HUES48 (cell line): Measurements from ENCODE around the gene SLCO3A1.

ENCODE experiments used
- H3K27ac ChIP-seq: one replicate; pipeline ENCODE4 v1.7.0; 2013; ENCODE audit warnings: low read depth, low read length, inconsistent platforms
- H3K27me3 ChIP-seq: 2 replicates; pipeline ENCODE4 v1.6.1; 2013; ENCODE audit warnings: mild to moderate bottlenecking, low read length; ENCODE audit not compliant: control insufficient read depth, insufficient read depth
- H3K36me3 ChIP-seq: 2 replicates; pipeline ENCODE4 v1.6.1; 2013; ENCODE audit warnings: low read length; ENCODE audit not compliant: control insufficient read depth, insufficient read depth
- H3K4me1 ChIP-seq: 2 replicates; pipeline ENCODE4 v1.6.1; 2013; ENCODE audit warnings: mild to moderate bottlenecking, low read length; ENCODE audit not compliant: control insufficient read depth, insufficient read depth
- H3K4me3 ChIP-seq: 2 replicates; pipeline ENCODE4 v1.5.1; 2013; ENCODE audit warnings: mild to moderate bottlenecking, low read depth, low read length
- H3K9ac ChIP-seq: 2 replicates; pipeline ENCODE4 v1.6.1; 2013; ENCODE audit warnings: mild to moderate bottlenecking, low read depth, low read length, moderate library complexity
- H3K9me3 ChIP-seq: 2 replicates; pipeline ENCODE4 v1.6.1; 2013; ENCODE audit warnings: low read length; ENCODE audit not compliant: control insufficient read depth, insufficient read depth

SLCO3A1 gene

DNA sequence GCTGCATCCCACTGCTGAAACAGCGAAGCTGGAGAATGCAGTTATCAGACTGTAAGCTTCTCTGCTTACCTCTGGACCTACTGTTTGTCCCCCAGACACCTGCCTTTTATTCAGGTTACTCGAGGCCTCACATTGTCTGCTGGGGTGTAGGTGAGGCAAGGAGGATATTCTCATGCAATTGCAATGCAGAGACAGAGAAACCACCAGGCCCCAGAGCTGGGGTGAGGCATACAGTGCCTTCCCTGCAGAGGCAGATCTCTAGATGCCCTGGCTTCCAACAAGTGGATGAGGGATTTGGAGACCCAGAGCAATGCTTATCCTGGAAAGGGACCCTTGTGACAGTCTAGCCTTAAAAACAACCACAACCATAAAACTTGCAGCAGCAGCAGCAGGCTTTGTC lies 276.7 kb downstream of the SLCO3A1 start:
- Histone ChIP-seq H3K9ac (no peak overlapping the region), H3K4me1 (peaks cover 4% of the 10 kb centered on the region; the same call in 1 of the 2 replicates), H3K4me3 (no peak overlapping the region), H3K27me3 (no peaks in the 10 kb centered on the region), H3K27ac (no peak overlapping the region), H3K9me3 (no peaks in the 10 kb centered on the region), H3K36me3 (no peaks in the 10 kb centered on the region)

DNA sequence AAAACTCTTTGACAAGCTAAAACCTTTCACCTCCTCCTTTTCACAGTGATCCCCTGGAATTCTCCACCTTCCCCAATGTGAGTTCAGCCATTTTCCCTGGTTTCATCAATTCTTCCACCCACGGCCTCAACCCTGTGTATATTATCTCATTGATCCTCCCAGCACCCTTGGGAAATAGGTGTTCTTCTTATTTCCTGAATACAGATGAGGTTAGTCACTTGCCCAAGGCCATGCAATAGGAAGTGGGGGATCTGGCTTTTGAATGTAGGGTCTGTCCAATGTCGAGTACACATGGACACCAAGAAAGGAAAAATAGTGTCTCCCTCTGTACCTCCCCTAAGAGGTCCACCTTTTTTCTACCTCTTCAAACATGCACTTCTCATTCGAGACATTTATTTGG lies 277.4 kb downstream of the SLCO3A1 start:
- no peaks in the 10 kb centered on the region for H3K27me3 ChIP-seq
- peaks cover 4% of the 10 kb centered on the region; the same call in 1 of the 2 replicates for H3K4me1 ChIP-seq
- no peak overlapping the region for H3K27ac ChIP-seq
- H3K9me3 ChIP-seq: no peaks in the 10 kb centered on the region
- no peak overlapping the region for H3K4me3 ChIP-seq
- H3K9ac ChIP-seq: no peak overlapping the region
- H3K36me3 ChIP-seq: no peaks in the 10 kb centered on the region

DNA sequence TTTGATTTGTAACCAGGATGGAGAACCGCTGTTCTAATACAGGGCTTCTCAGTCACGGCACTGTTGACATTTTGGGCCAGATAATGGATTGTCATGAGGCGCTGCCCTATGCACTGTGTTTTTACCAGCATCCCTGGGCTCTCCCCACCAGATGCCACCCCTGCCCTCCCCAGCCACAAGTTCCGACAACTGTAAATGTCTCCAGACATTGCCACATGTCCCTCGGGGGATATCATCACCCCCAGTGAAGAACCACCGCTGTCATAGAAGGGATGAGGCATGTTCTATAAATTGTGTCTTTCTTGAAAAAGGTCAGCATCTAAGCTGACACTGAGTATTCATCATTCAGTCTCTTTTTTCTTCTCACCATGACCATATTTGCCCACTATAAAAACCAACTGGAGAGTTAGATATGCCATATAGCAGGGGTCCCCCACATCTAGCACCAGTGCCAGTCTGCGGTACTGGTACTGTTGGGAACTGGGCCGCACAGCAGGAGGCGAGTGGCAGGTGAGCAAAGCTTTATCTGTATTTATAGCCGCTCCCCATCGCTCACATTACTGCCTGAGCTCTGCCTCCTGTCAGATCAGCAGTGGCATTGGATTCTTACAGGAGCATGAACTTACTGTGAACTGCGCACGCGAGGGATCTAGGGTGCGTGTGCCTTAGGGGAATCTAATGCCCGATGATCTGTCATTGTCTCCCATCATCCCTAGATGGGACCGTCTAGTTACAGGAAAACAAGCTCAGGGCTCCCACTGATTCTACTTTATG lies 279.7 kb downstream of the SLCO3A1 start:
- Histone ChIP-seq H3K27me3 (no peaks in the 10 kb centered on the region), H3K36me3 (no peaks in the 10 kb centered on the region), H3K9ac (no peak overlapping the region), H3K4me1 (peaks cover 4% of the 10 kb centered on the region; the same call in 1 of the 2 replicates), H3K9me3 (no peaks in the 10 kb centered on the region), H3K27ac (no peak overlapping the region), H3K4me3 (no peak overlapping the region)

DNA sequence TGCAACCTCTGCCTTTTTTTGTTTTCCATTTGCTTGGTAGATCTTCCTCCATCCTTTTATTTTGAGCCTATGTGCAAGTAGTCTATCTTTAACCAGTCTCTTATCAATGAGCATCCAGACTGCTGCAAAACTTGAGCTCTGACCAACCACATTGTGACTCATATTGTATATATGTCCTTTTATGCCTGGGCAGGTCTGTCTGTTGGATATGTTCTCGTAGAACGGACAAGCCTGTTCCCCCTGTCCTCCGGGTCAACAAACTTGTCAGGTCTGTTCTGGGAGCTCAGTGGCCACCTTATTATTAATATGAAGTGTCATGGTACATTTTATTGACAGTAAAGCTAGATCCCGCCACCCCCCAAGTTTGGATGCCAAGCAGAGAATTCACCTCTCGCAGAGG lies 287.3 kb downstream of the SLCO3A1 start:
- H3K27ac ChIP-seq: no peak overlapping the region
- no peaks in the 10 kb centered on the region for H3K27me3 ChIP-seq
- H3K9me3 ChIP-seq: no peaks in the 10 kb centered on the region
- peaks cover 7% of the 10 kb centered on the region; the same call in 1 of the 2 replicates for H3K4me1 ChIP-seq
- no peaks in the 10 kb centered on the region for H3K36me3 ChIP-seq
- no peak overlapping the region for H3K9ac ChIP-seq
- H3K4me3 ChIP-seq: no peak overlapping the region

DNA sequence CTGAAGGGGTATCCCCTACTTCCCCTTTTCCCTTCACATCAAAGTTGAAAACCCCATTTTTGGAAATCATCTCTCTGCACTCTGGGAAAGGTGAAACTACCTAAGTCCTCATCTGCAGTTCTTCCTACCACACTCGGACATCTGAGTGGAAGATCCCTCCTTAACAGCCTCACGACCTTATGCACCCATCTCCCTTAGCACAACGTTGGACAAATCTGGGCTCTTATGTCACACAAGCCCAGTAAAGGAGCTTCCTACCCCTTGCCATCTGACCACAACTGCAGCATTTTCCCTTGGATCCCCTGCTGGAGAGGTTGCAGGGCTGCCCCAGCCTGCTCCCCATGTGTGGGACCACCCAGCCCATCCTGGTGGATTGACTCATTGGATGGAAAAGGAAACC lies 288.1 kb downstream of the SLCO3A1 start:
- Histone ChIP-seq H3K27ac (no peak overlapping the region), H3K4me3 (no peak overlapping the region), H3K27me3 (no peaks in the 10 kb centered on the region), H3K4me1 (peaks cover 8% of the 10 kb centered on the region; the same call in 1 of the 2 replicates), H3K36me3 (no peaks in the 10 kb centered on the region), H3K9ac (no peak overlapping the region), H3K9me3 (no peaks in the 10 kb centered on the region)

GRCh38 chr15:92142242-92143232 lies 289.0 kb downstream of the SLCO3A1 start:
- H3K27ac ChIP-seq: no peak overlapping the region
- H3K9ac ChIP-seq: no peak overlapping the region
- peaks cover 14% of the 10 kb centered on the region; the same call in 1 of the 2 replicates for H3K4me1 ChIP-seq
- H3K4me3 ChIP-seq: no peak overlapping the region
- H3K27me3 ChIP-seq: no peaks in the 10 kb centered on the region
- H3K9me3 ChIP-seq: no peaks in the 10 kb centered on the region
- H3K36me3 ChIP-seq: no peaks in the 10 kb centered on the region

DNA sequence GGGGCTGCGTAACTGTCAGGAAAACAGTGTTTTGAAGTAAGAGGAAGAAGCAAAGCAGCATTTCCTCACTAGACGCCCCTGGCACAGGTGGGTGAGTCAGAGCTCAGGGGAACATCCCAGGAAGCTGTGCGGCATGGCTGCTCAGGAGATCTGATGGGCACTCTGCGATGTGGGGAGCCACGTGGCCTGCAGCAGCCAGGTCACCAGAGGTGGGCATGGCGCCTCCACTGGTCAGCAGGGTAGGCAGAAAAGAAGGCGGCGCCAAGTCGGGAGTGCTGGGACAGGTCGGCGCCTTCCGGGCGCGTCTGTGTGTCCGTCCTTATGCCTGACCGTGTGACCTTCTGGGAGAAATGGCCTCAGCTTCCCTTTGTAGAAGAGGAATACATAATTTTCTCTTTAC lies 290.3 kb downstream of the SLCO3A1 start:
- H3K27me3 ChIP-seq: no peaks in the 10 kb centered on the region
- 0 out of 2 replicates have a peak, but pooled peaks cover 3% of the 10 kb centered on the region for H3K36me3 ChIP-seq
- H3K9ac ChIP-seq: no peak overlapping the region
- H3K4me3 ChIP-seq: no peak overlapping the region
- no peak overlapping the region for H3K27ac ChIP-seq
- H3K9me3 ChIP-seq: no peaks in the 10 kb centered on the region
- H3K4me1 ChIP-seq: peaks cover 14% of the 10 kb centered on the region; the same call in 1 of the 2 replicates

DNA sequence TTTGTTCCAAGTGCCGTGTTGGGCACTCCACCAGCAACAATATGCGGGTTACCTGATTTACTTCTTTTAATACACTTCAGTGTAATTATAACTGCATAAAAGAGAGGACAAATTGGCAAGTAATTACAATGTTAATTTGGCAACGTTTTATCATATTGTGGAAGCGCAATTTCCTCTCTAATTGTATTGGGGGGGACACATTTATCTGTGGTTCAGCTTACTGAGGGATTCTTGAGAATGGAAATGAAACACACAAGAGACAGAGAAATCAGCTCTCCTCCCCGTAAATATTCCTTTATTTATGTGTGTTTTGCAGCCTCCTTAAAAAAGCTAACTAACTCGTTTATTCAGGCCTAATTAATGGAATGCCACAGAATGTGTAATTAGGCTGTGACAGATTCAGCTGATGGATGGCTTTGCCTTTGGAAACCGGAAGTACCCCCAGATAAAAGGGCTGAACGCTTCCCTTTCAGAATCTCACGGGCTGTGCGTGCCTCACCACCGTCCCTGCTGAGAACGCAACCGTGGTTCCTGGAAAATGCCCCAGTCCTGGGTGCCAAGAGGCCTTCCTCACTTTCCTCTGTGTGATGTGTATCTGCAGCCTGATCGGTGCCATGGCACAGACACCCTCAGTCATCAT lies 293.1 kb downstream of the SLCO3A1 start:
- H3K36me3 ChIP-seq: 0 out of 2 replicates have a peak, but pooled peaks cover 3% of the 10 kb centered on the region
- H3K9me3 ChIP-seq: no peaks in the 10 kb centered on the region
- H3K27me3 ChIP-seq: no peaks in the 10 kb centered on the region
- H3K4me3 ChIP-seq: no peak overlapping the region
- H3K4me1 ChIP-seq: peaks cover 14% of the 10 kb centered on the region; the same call in 1 of the 2 replicates
- H3K27ac ChIP-seq: no peak overlapping the region
- H3K9ac ChIP-seq: no peak overlapping the region

- Histone ChIP-seq H3K9me3 (no peaks in the 10 kb centered on the region), H3K27me3 (no peaks in the 10 kb centered on the region), H3K27ac (no peak overlapping the region), H3K4me3 (no peak overlapping the region), H3K4me1 (peaks cover 13% of the 10 kb centered on the region; the same call in 1 of the 2 replicates), H3K36me3 (0 out of 2 replicates have a peak, but pooled peaks cover 3% of the 10 kb centered on the region), H3K9ac (no peak overlapping the region)
Observed at GRCh38 chr15:92149029-92149428, 295.5 kb downstream of the SLCO3A1 start.

DNA sequence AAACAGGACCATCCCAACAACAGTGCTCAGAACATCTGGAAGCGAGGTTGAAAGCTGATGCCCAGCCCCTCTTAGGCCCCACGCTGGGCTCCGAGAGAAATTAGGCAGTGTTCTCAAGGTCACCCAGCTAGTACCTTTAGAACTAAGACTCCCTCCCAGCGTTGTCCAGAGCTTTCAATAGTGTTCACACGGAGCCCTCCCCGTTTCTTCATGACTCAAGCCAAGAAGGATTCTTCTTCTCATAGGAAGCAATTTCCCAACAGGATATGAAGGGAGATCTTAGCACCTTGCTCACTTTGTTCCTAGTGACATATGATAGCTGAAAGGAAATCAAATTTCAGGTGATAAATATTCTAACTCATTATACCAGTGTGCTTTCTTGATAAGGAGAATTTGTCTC lies 296.0 kb downstream of the SLCO3A1 start:
- H3K4me3 ChIP-seq: no peak overlapping the region
- H3K9ac ChIP-seq: no peak overlapping the region
- 0 out of 2 replicates have a peak, but pooled peaks cover 3% of the 10 kb centered on the region for H3K36me3 ChIP-seq
- H3K9me3 ChIP-seq: no peaks in the 10 kb centered on the region
- no peak overlapping the region for H3K27ac ChIP-seq
- no peaks in the 10 kb centered on the region for H3K27me3 ChIP-seq
- H3K4me1 ChIP-seq: peaks cover 9% of the 10 kb centered on the region; the same call in 1 of the 2 replicates
